Thymus (tissue), 11 donors: ENCODE results near the gene SMIM31. TPM values are rescaled to one million over a fixed set of nuclear protein-coding genes. Genes with fewer than 3 reads are reported as not detected.

Experiments used
- DNase-seq, 9 donors: peaks; one replicate each; pipeline ENCODE4 v3.0.0-alpha.2; 2013; ENCODE audit warnings: low spot score in 9 of 9, low read depth in 6 of 9, missing footprints in 1 of 9
- H3K27ac ChIP-seq, 2 donors: one replicate each; pipeline ENCODE4 v1.5.1; 2013; ENCODE audit warnings: control low read depth in 1 of 2, low read depth in 1 of 2, low read length in 1 of 2, mild to moderate bottlenecking in 1 of 2, moderate library complexity in 1 of 2
- H3K27me3 ChIP-seq, 2 donors: one replicate each; pipeline ENCODE4 v1.5.1; 2013; ENCODE audit warnings: low read length in 1 of 2; ENCODE audit not compliant: control insufficient read depth in 2 of 2, insufficient read depth in 1 of 2
- H3K36me3 ChIP-seq, 2 donors: one replicate each; pipeline ENCODE4 v1.5.1; 2013; ENCODE audit warnings: low read length in 1 of 2, mild to moderate bottlenecking in 1 of 2, moderate library complexity in 1 of 2; ENCODE audit not compliant: control insufficient read depth in 2 of 2, insufficient read depth in 2 of 2
- H3K4me1 ChIP-seq, 2 donors: one replicate each; pipeline ENCODE4 v1.5.1; 2013; ENCODE audit warnings: low read length in 2 of 2; ENCODE audit not compliant: control insufficient read depth in 2 of 2, insufficient read depth in 2 of 2
- H3K4me3 ChIP-seq, 2 donors: one replicate each; pipeline ENCODE4 v1.5.1; 2013; ENCODE audit warnings: low read length in 2 of 2, control low read depth in 1 of 2, mild to moderate bottlenecking in 1 of 2
- H3K9me3 ChIP-seq, 2 donors: one replicate each; pipeline ENCODE4 v1.5.1; 2013; ENCODE audit warnings: low read length in 1 of 2, mild to moderate bottlenecking in 1 of 2; ENCODE audit not compliant: control insufficient read depth in 2 of 2, insufficient read depth in 1 of 2
- WGBS: extraction: QIAGEN DNeasy Blood & Tissue Kit; methylation state at CpG from one replicate; pipeline ENCODE4 v1.1.7; 2013; 5-methylcytosine and 5-hydroxymethylcytosine counted together
- polyA plus RNA-seq: library from polyadenylated mRNA; stranded (reverse); fragments of 200-250 nt; gene quantifications from one replicate; pipeline ENCODE4 v1.2.3, GENCODE V29; 2013
- total RNA-seq: library from RNA; stranded (reverse); fragments of 120-200 nt; gene quantifications from one replicate; pipeline ENCODE4 v1.2.4, GENCODE V29; 2013
- donor health status: healthy.

Gene SMIM31
- total and polyA plus RNA-seq, 2 donors: 0.02 TPM; not detected in 1

GRCh38 chr4:164755432-164755831 lies 1.5 kb downstream of the SMIM31 start:
- no peaks in the 10 kb centered on the region for H3K4me1 ChIP-seq
- no peaks in the 10 kb centered on the region for H3K9me3 ChIP-seq
- H3K27ac ChIP-seq: no peak overlapping the region
- DNase-seq: no peak
- no peaks in the 10 kb centered on the region for H3K36me3 ChIP-seq
- no peak overlapping the region for H3K4me3 ChIP-seq
- H3K27me3 ChIP-seq: no peaks in the 10 kb centered on the region
- WGBS: 86% methylated on average over 1 of the region's 1 CpG

GRCh38 chr4:164756686-164757085 lies 2.8 kb downstream of the SMIM31 start:
- Histone ChIP-seq H3K27ac (no peak overlapping the region), H3K9me3 (no peaks in the 10 kb centered on the region), H3K4me3 (no peak overlapping the region), H3K27me3 (no peaks in the 10 kb centered on the region), H3K36me3 (no peaks in the 10 kb centered on the region), H3K4me1 (no peaks in the 10 kb centered on the region)
- WGBS: 79% methylated on average over 2 of the region's 2 CpGs
- DNase-seq: no peak

DNA sequence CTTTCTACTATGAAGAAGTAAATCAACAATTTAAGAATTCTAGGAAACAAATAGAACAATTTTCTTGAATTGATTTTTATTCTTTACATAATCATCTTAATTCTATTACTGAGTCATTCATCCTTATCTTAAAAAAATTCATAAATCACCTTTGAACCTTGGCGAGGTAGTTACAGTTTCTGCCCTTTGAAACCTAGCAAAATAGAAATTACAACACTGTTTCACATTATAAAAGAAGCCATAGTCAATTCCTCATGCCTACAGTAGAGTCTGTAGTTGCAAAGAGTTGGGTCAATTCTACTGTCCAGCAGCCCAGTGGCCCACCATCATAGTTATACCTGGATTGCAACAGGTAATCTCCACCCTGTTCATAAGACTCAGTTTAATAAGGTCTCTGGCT lies 7.3 kb downstream of the SMIM31 start:
- 82% methylated on average over 1 of the region's 1 CpG for WGBS
- no peak overlapping the region for H3K4me3 ChIP-seq
- no peaks in the 10 kb centered on the region for H3K27me3 ChIP-seq
- no peak overlapping the region for H3K27ac ChIP-seq
- DNase-seq: no peak
- no peaks in the 10 kb centered on the region for H3K9me3 ChIP-seq
- H3K36me3 ChIP-seq: no peaks in the 10 kb centered on the region
- H3K4me1 ChIP-seq: no peaks in the 10 kb centered on the region

GRCh38 chr4:164761746-164762275 lies 7.9 kb downstream of the SMIM31 start:
- no peak for DNase-seq
- no peak overlapping the region for H3K4me3 ChIP-seq
- H3K36me3 ChIP-seq: no peaks in the 10 kb centered on the region
- WGBS: 97% methylated on average over 6 of the region's 6 CpGs
- no peak overlapping the region for H3K27ac ChIP-seq
- no peaks in the 10 kb centered on the region for H3K27me3 ChIP-seq
- no peaks in the 10 kb centered on the region for H3K4me1 ChIP-seq
- no peaks in the 10 kb centered on the region for H3K9me3 ChIP-seq

GRCh38 chr4:164765096-164765495 lies 11.2 kb downstream of the SMIM31 start:
- Histone ChIP-seq H3K36me3 (no peaks in the 10 kb centered on the region), H3K4me3 (no peak overlapping the region), H3K4me1 (no peaks in the 10 kb centered on the region), H3K27ac (no peak overlapping the region), H3K9me3 (no peaks in the 10 kb centered on the region), H3K27me3 (no peaks in the 10 kb centered on the region)
- no peak for DNase-seq
- WGBS: 93% methylated on average over 3 of the region's 3 CpGs

GRCh38 chr4:164765833-164766232 lies 11.9 kb downstream of the SMIM31 start:
- 72% methylated on average over 5 of the region's 5 CpGs for WGBS

DNA sequence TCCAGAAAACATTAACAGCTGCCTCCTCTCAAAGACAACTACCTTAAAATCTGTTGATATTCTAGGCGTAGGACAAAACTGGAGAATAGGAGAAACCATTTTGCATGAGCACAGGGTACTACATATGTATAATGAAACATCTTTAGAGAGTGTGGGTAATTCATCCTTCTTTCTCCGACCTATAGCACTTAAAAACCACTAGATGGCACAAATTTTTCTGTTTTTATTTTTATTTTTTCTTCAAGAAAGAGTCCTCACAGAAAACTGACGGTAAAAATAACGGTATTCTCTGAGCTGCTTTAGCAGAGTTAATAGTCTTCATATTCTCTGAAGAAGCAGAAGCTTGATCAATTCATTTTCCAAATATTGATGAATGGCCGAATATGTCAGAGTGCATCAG lies 14.6 kb downstream of the SMIM31 start:
- WGBS: 53% methylated on average over 5 of the region's 5 CpGs
- DNase-seq: no peak
- no peaks in the 10 kb centered on the region for H3K9me3 ChIP-seq
- no peak overlapping the region for H3K4me3 ChIP-seq
- H3K4me1 ChIP-seq: no peaks in the 10 kb centered on the region
- H3K27me3 ChIP-seq: no peaks in the 10 kb centered on the region
- H3K27ac ChIP-seq: no peak overlapping the region
- no peaks in the 10 kb centered on the region for H3K36me3 ChIP-seq

More at GRCh38 chr4:164765833-164766232, 11.9 kb downstream of the SMIM31 start:
- Histone ChIP-seq H3K27me3 (no peaks in the 10 kb centered on the region), H3K9me3 (no peaks in the 10 kb centered on the region), H3K36me3 (no peaks in the 10 kb centered on the region), H3K4me1 (no peaks in the 10 kb centered on the region), H3K4me3 (no peak overlapping the region), H3K27ac (no peak overlapping the region)
- no peak for DNase-seq

GRCh38 chr4:164770010-164770724 lies 16.2 kb downstream of the SMIM31 start:
- DNase-seq: no peak
- H3K9me3 ChIP-seq: no peaks in the 10 kb centered on the region
- no peaks in the 10 kb centered on the region for H3K36me3 ChIP-seq
- 94% methylated on average over 4 of the region's 4 CpGs for WGBS
- no peaks in the 10 kb centered on the region for H3K27me3 ChIP-seq
- no peak overlapping the region for H3K4me3 ChIP-seq
- H3K27ac ChIP-seq: peak overlapping the region in 1 of 2 donors; percentile 31
- no peaks in the 10 kb centered on the region for H3K4me1 ChIP-seq

- Histone ChIP-seq H3K27ac (no peak overlapping the region), H3K4me3 (no peak overlapping the region), H3K27me3 (no peaks in the 10 kb centered on the region), H3K36me3 (no peaks in the 10 kb centered on the region), H3K9me3 (no peaks in the 10 kb centered on the region), H3K4me1 (no peaks in the 10 kb centered on the region)
- 74% methylated on average over 5 of the region's 5 CpGs for WGBS
- no peak for DNase-seq
These were observed 17.2 kb downstream of the SMIM31 start for GRCh38 chr4:164771088-164771487.
